Fibroblast of villous mesenchyme (primary cell): Measurements from ENCODE around the gene RNF152. TPM values are rescaled to one million over a fixed set of nuclear protein-coding genes. Genes with fewer than 3 reads are reported as not detected.

Experiments
- DNase-seq: peaks from one replicate; pipeline ENCODE4 v3.0.0-alpha.2; 2010; ENCODE audit warnings: low read depth
- H3K4me3 ChIP-seq: 2 replicates; pipeline ENCODE4 v1.5.1; 2011; ENCODE audit warnings: low read depth, mild to moderate bottlenecking, low read length
- total RNA-seq: library from RNA; depleted of rRNA; stranded (reverse); fragments of >200 nt; gene quantifications from 2 replicates; pipeline ENCODE4 v1.2.3, GENCODE V29; 2012
- TF ChIP-seq, protein P1 (sequence below): IDR thresholded peaks from 2 replicates; pipeline ENCODE4 v1.5.1; 2012; ENCODE audit warnings: low read depth, mild to moderate bottlenecking, low read length; ENCODE audit not compliant: insufficient read depth

RNF152 gene
- total RNA-seq, 1 donor = 11.7 TPM

DNA sequence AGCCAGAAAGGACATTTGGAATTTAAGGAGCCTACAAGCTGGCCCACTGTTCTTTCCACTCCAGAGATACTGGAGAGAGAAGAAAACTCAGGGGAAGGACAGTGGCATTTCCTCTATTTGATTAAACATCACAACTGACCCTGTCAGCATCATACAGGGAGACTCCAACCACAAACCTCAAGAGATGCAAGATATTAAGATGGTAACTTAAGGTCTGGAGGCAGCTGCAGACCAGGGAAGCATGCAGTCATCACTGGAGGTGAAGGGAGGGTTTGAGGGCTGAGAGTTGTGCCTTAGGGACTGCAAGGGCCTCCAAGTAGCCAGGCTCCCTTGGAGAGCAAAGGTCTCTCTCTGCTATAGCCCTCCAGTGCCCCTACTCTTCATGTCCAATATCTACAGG, 67.4 kb downstream of the RNF152 start:
- DNase-seq = peak; percentile 13
- no peak overlapping the region for H3K4me3 ChIP-seq
- TF ChIP-seq, protein P1, sequence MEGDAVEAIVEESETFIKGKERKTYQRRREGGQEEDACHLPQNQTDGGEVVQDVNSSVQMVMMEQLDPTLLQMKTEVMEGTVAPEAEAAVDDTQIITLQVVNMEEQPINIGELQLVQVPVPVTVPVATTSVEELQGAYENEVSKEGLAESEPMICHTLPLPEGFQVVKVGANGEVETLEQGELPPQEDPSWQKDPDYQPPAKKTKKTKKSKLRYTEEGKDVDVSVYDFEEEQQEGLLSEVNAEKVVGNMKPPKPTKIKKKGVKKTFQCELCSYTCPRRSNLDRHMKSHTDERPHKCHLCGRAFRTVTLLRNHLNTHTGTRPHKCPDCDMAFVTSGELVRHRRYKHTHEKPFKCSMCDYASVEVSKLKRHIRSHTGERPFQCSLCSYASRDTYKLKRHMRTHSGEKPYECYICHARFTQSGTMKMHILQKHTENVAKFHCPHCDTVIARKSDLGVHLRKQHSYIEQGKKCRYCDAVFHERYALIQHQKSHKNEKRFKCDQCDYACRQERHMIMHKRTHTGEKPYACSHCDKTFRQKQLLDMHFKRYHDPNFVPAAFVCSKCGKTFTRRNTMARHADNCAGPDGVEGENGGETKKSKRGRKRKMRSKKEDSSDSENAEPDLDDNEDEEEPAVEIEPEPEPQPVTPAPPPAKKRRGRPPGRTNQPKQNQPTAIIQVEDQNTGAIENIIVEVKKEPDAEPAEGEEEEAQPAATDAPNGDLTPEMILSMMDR = no peak

DNA sequence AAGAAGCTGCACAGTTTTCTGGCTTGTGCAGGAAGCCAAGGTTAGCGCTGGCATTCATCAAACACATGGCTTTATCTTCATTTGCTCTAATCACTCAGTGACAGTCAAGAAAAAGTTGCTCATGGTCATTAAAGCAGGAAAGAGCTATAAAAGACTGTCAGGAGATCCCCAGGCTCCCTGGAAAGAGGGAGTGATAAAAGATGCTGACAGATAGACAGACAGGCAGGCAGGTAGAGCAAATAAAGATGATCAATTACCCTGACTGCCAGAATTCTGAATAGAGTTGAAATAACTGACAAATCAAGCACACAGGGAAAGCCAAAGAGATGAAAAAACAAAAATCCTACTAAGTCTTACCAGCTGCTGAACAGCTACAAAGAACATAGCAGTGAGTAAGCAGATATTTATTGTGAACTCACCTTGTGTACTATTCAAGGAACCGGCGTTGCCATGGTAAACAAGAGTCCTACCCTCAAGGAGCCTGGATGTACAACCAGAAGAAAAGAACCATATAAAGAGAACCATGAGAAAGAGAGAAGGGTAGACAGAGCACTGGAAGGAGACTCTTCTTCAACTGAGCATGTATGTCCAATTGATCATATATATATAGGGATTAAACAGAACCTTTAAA, 68.0 kb downstream of the RNF152 start:
- DNase-seq = peak; percentile 12
- no peak overlapping the region for H3K4me3 ChIP-seq
- TF ChIP-seq, protein P1 = no peak

DNA sequence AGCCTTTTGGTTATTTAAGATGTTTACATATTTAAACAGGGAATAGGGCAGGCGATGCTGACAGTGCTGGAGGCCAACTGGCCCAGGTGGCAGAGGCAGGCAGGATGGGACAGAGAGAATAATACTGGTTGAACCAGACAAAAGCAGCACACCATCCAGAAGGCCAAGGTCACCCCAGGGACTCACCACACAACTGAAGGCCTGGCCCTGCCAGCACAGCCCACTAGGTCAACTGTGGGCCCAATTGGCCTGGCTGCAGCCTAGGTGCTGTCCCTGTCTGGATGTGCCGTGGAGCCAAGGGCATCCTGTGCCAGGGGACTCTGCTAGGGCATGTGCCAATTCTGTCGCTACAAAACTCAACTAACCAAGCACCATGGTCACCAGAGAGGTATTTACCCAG, 69.2 kb downstream of the RNF152 start:
- TF ChIP-seq, protein P1 = no peak
- no peak for DNase-seq
- no peak overlapping the region for H3K4me3 ChIP-seq

DNA sequence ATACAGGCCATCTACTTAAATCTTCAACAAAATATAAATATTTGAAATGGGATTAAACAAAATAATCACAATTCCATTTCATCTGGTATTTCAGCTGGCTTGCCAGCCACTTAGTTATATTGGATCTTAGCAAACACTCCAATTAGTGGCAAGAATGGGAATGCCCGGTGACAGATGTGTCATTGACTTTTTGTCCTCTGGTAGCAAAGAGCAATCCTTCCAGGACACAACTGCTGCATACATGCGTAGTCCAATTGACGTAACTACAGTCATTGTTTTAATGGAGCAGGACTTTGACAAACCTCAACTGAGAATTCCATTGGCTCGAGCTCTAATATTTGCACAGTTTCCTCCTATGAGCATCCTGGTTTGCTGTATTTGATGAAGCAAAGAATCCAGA, 69.9 kb downstream of the RNF152 start:
- no peak for DNase-seq

DNA sequence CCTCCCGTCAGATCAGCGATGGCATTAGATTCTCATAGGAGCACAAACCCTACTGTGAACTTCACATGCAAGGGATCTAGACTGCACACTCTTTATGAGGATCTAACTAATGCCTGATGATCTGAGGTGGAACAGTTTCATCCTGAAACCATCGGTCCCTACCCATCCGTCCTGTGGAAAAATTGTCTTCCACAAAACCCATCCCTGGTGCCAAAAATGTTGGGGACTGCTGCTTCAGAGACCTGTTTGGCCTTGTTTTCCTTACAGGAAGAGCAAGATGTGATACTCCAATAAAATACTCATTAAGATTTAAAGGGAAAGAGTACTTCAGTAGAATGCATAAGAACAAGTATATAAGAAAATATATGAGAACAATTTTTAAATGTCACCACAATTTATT, 71.1 kb downstream of the RNF152 start:
- DNase-seq = no peak
- TF ChIP-seq, protein P1 = no peak

More for the DNA sequence above, 69.9 kb downstream of the RNF152 start:
- TF ChIP-seq, protein P1 = no peak
- H3K4me3 ChIP-seq = no peak overlapping the region

DNA sequence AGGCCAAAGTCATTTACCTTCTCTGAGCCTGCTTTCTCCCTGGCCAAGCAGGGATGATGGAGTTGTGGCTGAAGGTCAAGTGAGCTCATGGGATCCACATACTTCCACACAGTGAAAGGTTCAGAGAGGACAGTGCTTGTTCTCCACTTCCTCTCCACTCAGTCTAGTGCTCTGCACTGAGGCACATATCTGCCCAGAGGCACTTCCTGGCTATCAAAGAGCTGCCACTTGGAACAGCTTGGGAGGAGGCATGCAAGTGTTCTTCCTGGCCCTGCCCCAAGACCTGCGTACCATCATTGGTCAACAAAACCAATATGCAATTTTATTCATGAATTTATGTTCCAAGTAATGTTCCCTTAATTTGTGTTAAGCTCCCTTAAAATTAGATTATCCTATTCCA, 71.9 kb downstream of the RNF152 start:
- DNase-seq = peak; percentile 17
- no peak overlapping the region for H3K4me3 ChIP-seq
- TF ChIP-seq, protein P1 = no peak

More for the DNA sequence above, 71.1 kb downstream of the RNF152 start:
- no peak overlapping the region for H3K4me3 ChIP-seq

DNA sequence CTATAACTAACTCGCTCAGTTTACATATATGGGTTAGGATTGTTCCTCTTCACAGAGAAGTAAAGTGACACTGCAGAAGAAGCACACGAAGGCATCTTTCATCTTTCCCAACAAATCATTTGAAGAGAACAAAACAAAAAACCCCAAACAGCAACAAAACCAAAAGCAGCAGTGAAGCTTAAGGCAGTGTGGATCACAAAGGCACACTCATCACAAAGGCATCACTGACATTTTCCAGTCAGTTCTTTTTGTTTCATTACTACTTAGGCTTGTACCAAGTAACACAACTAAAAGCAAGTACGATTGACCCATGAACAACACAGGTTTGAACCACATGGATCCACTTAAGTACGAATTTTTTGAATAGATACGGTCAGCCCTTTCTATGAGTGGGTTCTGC, 75.7 kb downstream of the RNF152 start:
- no peak overlapping the region for H3K4me3 ChIP-seq
- peak; percentile 70 for DNase-seq
- TF ChIP-seq, protein P1 = no peak
